Activated CD8-positive, alpha-beta memory T cell treated with anti-CD3 and anti-CD28 coated beads, Interleukin-2, amount 50 U/mL, for 24 hours (primary cell): ENCODE data around the gene HOXC4.

Experiments used
- DNase-seq: peaks from one replicate; pipeline ENCODE4 v3.0.0-alpha.2; 2020; ENCODE audit errors: extremely low read depth

HOXC4 gene

GRCh38 chr12:54015018-54015931 lies 38.4 kb upstream of the HOXC4 start:
- no peak for DNase-seq

GRCh38 chr12:54016051-54016450 lies 37.6 kb upstream of the HOXC4 start:
- DNase-seq: no peak

- DNase-seq: no peak
Observed at GRCh38 chr12:54016478-54016964, 37.1 kb upstream of the HOXC4 start.

GRCh38 chr12:54017027-54017788 lies 36.4 kb upstream of the HOXC4 start:
- no peak for DNase-seq

- no peak for DNase-seq
Observed at GRCh38 chr12:54017878-54018467, 35.7 kb upstream of the HOXC4 start.

- DNase-seq: no peak
Observed at GRCh38 chr12:54018468-54018984, 35.1 kb upstream of the HOXC4 start.

- DNase-seq: no peak
Observed at GRCh38 chr12:54019091-54019811, 34.4 kb upstream of the HOXC4 start.

GRCh38 chr12:54019924-54020590 lies 33.6 kb upstream of the HOXC4 start:
- DNase-seq: no peak

- no peak for DNase-seq
Observed at GRCh38 chr12:54020591-54021405, 32.8 kb upstream of the HOXC4 start.

GRCh38 chr12:54021432-54022013 lies 32.1 kb upstream of the HOXC4 start:
- no peak for DNase-seq

GRCh38 chr12:54022960-54023884 lies 30.4 kb upstream of the HOXC4 start:
- no peak for DNase-seq

- DNase-seq: no peak
Observed at GRCh38 chr12:54024127-54024526, 29.5 kb upstream of the HOXC4 start.

GRCh38 chr12:54024581-54025305 lies 28.9 kb upstream of the HOXC4 start:
- no peak for DNase-seq

- DNase-seq: no peak
Observed at GRCh38 chr12:54025499-54026405, 27.9 kb upstream of the HOXC4 start.

GRCh38 chr12:54026640-54027441 lies 26.8 kb upstream of the HOXC4 start:
- DNase-seq: no peak

- DNase-seq: no peak
Observed at GRCh38 chr12:54027442-54027786, 26.2 kb upstream of the HOXC4 start.
